ENCODE measurements around the gene TNK2. TPM values are rescaled to one million over a fixed set of nuclear protein-coding genes. Genes with fewer than 3 reads are reported as not detected.
"Not testable (repeated sequence)": the region's sequence is repeated elsewhere in the genome, so short reads cannot be mapped to it uniquely, and the experiment has no call there.

The TNK2 gene
- total RNA-seq, 1 donor: 10.8 TPM

DNA sequence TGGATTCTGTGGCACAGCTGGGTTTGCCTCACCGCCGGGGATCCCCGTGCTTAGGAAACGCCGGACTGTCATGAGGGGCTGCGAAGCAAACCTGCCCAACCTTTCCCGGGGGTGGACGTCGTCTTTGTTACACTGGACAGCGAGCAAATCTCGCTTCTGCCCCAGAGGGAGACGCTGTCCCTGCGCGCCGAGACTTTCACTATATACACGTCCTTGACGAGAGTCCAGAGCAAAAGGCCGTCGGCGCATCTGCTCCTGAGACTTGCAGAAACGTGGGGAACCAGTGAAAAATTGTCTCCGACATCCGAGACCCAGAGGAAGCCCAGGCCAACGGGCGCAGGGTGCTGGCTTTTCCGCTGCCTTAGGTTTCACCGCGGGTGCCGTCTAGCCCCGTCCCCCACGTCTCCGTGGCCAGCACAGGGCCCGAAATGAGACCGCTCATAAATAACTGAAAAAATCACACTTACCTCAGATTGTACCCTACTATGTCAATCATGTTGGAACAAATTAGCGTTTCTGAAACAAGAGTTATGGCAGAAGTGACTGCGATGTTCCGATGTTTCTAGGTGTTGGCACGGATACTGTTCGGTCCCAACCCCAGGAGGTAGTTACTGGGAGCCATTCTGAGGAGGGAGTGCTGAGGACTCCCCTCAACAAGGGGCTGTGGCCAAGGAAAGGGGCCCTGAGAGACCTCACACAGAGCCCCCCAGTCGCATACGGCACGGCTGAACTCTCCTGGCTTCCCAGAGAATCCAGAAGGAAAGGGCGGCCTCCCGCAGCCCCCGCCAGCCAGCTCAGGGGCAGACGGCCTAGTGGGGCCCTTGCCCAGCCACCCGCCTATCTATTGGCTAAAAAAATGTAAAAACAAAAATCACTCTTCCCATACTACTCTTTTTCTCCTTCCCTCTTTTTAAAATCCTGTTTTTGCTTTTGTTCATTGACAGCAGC lies 82.2 kb downstream of the TNK2 start:
- TF ChIP-seq, protein P1, sequence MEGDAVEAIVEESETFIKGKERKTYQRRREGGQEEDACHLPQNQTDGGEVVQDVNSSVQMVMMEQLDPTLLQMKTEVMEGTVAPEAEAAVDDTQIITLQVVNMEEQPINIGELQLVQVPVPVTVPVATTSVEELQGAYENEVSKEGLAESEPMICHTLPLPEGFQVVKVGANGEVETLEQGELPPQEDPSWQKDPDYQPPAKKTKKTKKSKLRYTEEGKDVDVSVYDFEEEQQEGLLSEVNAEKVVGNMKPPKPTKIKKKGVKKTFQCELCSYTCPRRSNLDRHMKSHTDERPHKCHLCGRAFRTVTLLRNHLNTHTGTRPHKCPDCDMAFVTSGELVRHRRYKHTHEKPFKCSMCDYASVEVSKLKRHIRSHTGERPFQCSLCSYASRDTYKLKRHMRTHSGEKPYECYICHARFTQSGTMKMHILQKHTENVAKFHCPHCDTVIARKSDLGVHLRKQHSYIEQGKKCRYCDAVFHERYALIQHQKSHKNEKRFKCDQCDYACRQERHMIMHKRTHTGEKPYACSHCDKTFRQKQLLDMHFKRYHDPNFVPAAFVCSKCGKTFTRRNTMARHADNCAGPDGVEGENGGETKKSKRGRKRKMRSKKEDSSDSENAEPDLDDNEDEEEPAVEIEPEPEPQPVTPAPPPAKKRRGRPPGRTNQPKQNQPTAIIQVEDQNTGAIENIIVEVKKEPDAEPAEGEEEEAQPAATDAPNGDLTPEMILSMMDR (IDR thresholded peaks at IDR 0.05; ENCODE audit: insufficient read depth, low read length): no peak
- H3K4me3 ChIP-seq (ENCODE audit: low read depth, low read length): no peak overlapping the region
- DNase-seq (ENCODE audit: low read depth): no peak

DNA sequence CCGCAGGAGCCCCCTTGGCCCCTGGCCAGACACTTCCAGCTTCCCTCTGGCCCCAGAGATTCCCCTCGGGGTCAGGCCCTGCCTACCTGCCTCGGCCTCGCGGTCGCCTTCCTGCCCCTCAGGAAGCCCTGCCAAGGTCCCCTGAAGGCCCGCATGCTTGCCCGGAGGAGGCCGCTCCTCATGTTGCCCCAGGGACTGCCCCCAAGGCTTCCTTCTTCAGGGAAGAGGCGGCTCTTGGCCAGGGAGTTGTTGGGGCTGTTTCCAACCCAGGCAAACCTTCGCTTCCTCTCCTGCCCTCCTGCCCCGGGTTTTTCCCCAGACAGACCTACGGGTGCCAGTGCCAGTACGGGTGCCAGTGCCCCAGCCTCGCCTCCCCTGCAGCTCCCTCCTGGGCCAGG lies 83.2 kb downstream of the TNK2 start:
- no peak overlapping the region for H3K4me3 ChIP-seq (ENCODE audit: low read depth, low read length)
- TF ChIP-seq, protein P1 (IDR thresholded peaks at IDR 0.05; ENCODE audit: insufficient read depth, low read length): no peak
- DNase-seq (ENCODE audit: low read depth): no peak

DNA sequence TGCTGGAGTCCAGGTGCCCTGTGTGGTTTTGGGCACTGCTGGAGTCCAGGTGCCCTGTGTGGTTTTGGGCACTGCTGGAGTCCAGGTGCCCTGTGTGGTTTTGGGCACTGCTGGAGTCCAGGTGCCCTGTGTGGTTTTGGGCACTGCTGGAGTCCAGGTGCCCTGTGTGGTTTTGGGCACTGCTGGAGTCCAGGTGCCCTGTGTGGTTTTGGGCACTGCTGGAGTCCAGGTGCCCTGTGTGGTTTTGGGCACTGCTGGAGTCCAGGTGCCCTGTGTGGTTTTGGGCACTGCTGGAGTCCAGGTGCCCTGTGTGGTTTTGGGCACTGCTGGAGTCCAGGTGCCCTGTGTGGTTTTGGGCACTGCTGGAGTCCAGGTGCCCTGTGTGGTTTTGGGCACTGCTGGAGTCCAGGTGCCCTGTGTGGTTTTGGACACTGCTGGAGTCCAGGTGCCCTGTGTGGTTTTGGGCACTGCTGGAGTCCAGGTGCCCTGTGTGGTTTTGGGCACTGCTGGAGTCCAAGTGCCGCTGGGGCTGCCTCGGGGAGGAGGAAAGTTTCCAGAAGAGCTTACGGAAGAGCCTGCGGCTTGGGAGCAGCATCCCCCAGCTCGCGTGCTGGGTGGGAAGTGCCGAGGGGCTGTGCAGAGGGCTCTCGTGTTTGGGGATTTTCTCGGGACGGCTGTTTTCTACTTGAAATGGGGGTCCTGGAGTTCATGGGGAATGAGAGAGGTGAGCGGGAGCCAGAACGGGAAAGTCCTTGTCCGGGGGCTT lies 83.7 kb downstream of the TNK2 start:
- not testable (repeated sequence) for DNase-seq (ENCODE audit: low read depth); H3K4me3 ChIP-seq (ENCODE audit: low read depth, low read length)

DNA sequence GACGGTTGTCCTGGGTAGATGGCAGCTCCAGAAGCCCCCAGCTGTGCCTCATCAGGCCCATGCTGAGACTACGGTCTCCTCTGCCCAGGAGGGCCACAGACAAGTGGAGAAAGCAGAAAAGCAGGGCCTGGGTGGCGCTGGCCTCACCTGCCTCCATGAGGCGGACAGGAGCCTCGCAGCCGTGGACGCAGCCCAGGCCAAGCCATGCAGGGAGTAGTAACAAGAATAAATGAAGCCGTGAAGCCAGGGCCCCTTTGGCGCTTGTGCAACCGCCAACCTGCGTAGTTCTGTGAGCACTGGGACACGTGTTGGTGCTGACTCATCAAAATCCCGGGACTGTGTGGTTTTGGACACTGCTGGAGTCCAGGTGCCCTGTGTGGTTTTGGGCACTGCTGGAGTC lies 84.4 kb downstream of the TNK2 start:
- no peak for DNase-seq (ENCODE audit: low read depth)
- H3K4me3 ChIP-seq (ENCODE audit: low read depth, low read length): no peak overlapping the region
- TF ChIP-seq, protein P1 (IDR thresholded peaks at IDR 0.05; ENCODE audit: insufficient read depth, low read length): no peak

DNA sequence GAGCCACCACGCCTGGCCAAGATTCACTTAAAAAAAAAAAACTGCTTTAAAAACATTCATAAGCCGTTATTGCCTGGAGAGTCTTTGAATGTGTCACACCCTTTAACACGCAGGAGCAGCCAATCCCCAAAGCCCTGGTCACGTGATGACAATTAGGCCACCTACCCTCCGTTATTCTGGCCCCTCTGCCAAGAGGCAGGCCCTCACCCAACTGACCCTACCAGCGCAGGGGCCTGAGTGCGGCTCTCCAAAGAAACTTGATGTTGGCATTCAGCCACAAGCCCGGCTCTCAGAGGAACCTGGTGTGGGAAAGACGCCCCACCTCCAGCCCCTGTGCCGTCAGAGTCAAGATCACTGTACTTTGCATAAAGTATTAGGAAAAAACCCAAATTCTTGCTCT lies 85.1 kb downstream of the TNK2 start:
- peak; percentile 17 for DNase-seq (ENCODE audit: low read depth)
- TF ChIP-seq, protein P1 (IDR thresholded peaks at IDR 0.05; ENCODE audit: insufficient read depth, low read length): no peak

DNA sequence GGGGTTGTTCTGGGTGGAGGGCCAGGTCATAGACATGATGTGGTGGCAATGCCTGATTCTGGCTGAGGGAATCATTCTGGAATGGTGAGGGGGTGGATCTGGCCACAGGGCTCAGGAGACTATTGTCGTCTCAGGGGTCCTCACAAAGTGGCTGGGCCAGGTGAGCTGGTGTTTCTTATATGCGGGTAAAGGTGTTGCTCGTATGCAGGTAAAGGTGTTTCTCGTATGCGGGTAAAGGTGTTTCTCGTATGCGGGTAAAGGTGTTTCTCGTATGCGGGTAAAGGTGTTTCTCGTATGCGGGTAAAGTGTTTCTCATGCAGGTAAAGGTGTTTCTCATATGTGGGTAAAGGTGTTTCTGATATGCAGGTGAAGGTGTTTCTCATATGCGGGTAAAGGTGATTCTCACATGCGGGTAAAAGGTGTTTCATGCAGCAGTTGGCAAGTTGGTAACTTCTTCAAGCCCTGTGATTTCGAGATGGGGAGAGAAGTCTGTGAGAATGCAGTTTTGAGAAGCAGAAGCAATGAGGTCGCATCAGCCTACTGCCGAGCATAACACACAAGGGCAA lies 86.1 kb downstream of the TNK2 start:
- no peak overlapping the region for H3K4me3 ChIP-seq (ENCODE audit: low read depth, low read length)
- TF ChIP-seq, protein P1 (IDR thresholded peaks at IDR 0.05; ENCODE audit: insufficient read depth, low read length): no peak
- DNase-seq (ENCODE audit: low read depth): no peak

More for the DNA sequence above, 85.1 kb downstream of the TNK2 start:
- no peak overlapping the region for H3K4me3 ChIP-seq (ENCODE audit: low read depth, low read length)

Measured in fibroblast of the aortic adventitia (primary cell).